Liver (tissue), 9 donors: Measurements from ENCODE around the gene NKD1. TPM values are rescaled to one million over a fixed set of nuclear protein-coding genes. Genes with fewer than 3 reads are reported as not detected.

Experiments
- DNase-seq: peaks from one replicate; pipeline ENCODE4 v3.0.0-alpha.2; 2017; ENCODE audit warnings: low spot score
- H3K27ac ChIP-seq, 2 donors: one replicate each; pipeline ENCODE4 v1.7.0; 2013; ENCODE audit warnings: inconsistent platforms in 2 of 2, low read length in 2 of 2, control low read depth in 1 of 2, low read depth in 1 of 2, mild to moderate bottlenecking in 1 of 2
- H3K27me3 ChIP-seq, 4 donors: one replicate each; pipeline versions ENCODE4 v1.6.1 to v1.7.0; 2013; ENCODE audit warnings: low read length in 3 of 4, inconsistent platforms in 1 of 4, mild to moderate bottlenecking in 1 of 4, moderate library complexity in 1 of 4; ENCODE audit not compliant: control insufficient read depth in 4 of 4, insufficient read depth in 4 of 4
- H3K36me3 ChIP-seq, 4 donors: one replicate each; pipeline versions ENCODE4 v1.6.1 to v1.7.0; 2013; ENCODE audit warnings: low read length in 3 of 4, mild to moderate bottlenecking in 3 of 4, low read depth in 1 of 4, moderate library complexity in 1 of 4; ENCODE audit not compliant: control insufficient read depth in 4 of 4, insufficient read depth in 3 of 4
- H3K4me1 ChIP-seq, 4 donors: one replicate each; pipeline versions ENCODE4 v1.6.1 to v1.7.0; 2013; ENCODE audit warnings: low read length in 3 of 4, mild to moderate bottlenecking in 3 of 4, moderate library complexity in 1 of 4; ENCODE audit not compliant: control insufficient read depth in 4 of 4, insufficient read depth in 4 of 4
- H3K4me3 ChIP-seq, 3 donors: one replicate each; pipeline versions ENCODE4 v1.6.1 to v1.7.0; 2013; ENCODE audit warnings: low read length in 3 of 3, control low read depth in 1 of 3, low read depth in 1 of 3, mild to moderate bottlenecking in 1 of 3
- H3K9ac ChIP-seq, 2 donors: one replicate each; pipeline ENCODE4 v1.7.0; 2013; ENCODE audit warnings: low read length in 2 of 2, mild to moderate bottlenecking in 2 of 2, moderate library complexity in 2 of 2, control low read depth in 1 of 2, low read depth in 1 of 2
- H3K9me3 ChIP-seq, 4 donors: one replicate each; pipeline versions ENCODE4 v1.6.1 to v1.7.0; 2013; ENCODE audit warnings: low read length in 3 of 4; ENCODE audit not compliant: control insufficient read depth in 4 of 4
- EGR1 ChIP-seq, 2 donors: IDR thresholded peaks; 2 replicates each; pipeline ENCODE4 v1.6.1; 2016 to 2018; ENCODE audit warnings: antibody characterized with exemption in 2 of 2, low read depth in 2 of 2
- FOXA1 ChIP-seq: IDR thresholded peaks from 2 replicates; pipeline ENCODE4 v1.6.1; 2016; ENCODE audit warnings: antibody characterized with exemption
- FOXA2 ChIP-seq: IDR thresholded peaks from 2 replicates; pipeline ENCODE4 v1.6.1; 2016; ENCODE audit warnings: antibody characterized with exemption
- GABPA ChIP-seq, 2 donors: IDR thresholded peaks in 1 of 2; conservative IDR thresholded peaks in 1 of 2; 2 replicates each; pipeline ENCODE4 v1.6.1; 2016; ENCODE audit warnings: antibody characterized with exemption in 2 of 2, mild to moderate bottlenecking in 1 of 2, moderate library complexity in 1 of 2
- HNF4A ChIP-seq, 2 donors: conservative IDR thresholded peaks; 2 replicates each; pipeline ENCODE4 v1.6.1; 2016; ENCODE audit warnings: antibody characterized with exemption in 2 of 2, mild to moderate bottlenecking in 2 of 2
- HNF4G ChIP-seq: IDR thresholded peaks from 2 replicates; pipeline ENCODE4 v1.6.1; 2016; ENCODE audit warnings: antibody characterized with exemption
- JUND ChIP-seq, 2 donors: IDR thresholded peaks; 2 replicates each; pipeline ENCODE4 v1.6.1; 2016; ENCODE audit warnings: antibody characterized with exemption in 2 of 2
- NR2F2 ChIP-seq: IDR thresholded peaks from 2 replicates; pipeline ENCODE4 v1.6.1; 2016; ENCODE audit warnings: antibody characterized with exemption
- RAD21 ChIP-seq, 2 donors: IDR thresholded peaks; 2 replicates each; pipeline ENCODE4 v1.6.1; 2016; ENCODE audit warnings: antibody characterized with exemption in 2 of 2, mild to moderate bottlenecking in 2 of 2
- RXRA ChIP-seq, 2 donors: IDR thresholded peaks; 2 replicates each; pipeline ENCODE4 v1.6.1; 2017 to 2018; ENCODE audit warnings: antibody characterized with exemption in 2 of 2, mild to moderate bottlenecking in 1 of 2
- SP1 ChIP-seq: IDR thresholded peaks from 2 replicates; pipeline ENCODE4 v1.6.1; 2018; ENCODE audit warnings: antibody characterized with exemption, mild to moderate bottlenecking
- TAF1 ChIP-seq: conservative IDR thresholded peaks from 2 replicates; pipeline ENCODE4 v1.6.1; 2016; ENCODE audit warnings: antibody characterized with exemption, mild to moderate bottlenecking
- YY1 ChIP-seq: IDR thresholded peaks from 2 replicates; pipeline ENCODE4 v1.6.1; 2016; ENCODE audit warnings: antibody characterized with exemption, mild to moderate bottlenecking
- WGBS: extraction: QIAGEN DNeasy Blood & Tissue Kit; methylation state at CpG from one replicate; pipeline ENCODE4 v1.1.7; 2013; 5-methylcytosine and 5-hydroxymethylcytosine counted together
- polyA plus RNA-seq, 2 donors: library from polyadenylated mRNA; stranded (reverse) in 1 of 2; unstranded in 1 of 2; fragments of 200-250 nt in 1 of 2; fragments of >200 nt in 1 of 2; fragmentation: Nextera tagmentation in 1 of 2; extraction: Ambion mirVana in 1 of 2; gene quantifications; one replicate each; pipeline versions ENCODE4 v1.2.1 to v1.2.3, GENCODE V29; 2013 to 2015
- total RNA-seq, 2 donors: library from RNA; depleted of rRNA; stranded (reverse); fragments of >200 nt; gene quantifications; one replicate each; pipeline ENCODE4 v1.2.3, GENCODE V29; 2014
- TF ChIP-seq, protein P1 (sequence below): IDR thresholded peaks from 2 replicates; pipeline ENCODE4 v1.6.1; 2016; ENCODE audit warnings: antibody characterized with exemption
- TF ChIP-seq, protein P2 (sequence below): fragments of 150-350 bp; IDR thresholded peaks from 2 replicates; pipeline ENCODE4 v1.5.1; 2017; ENCODE audit warnings: improper control_type of control experiment, low read depth, low read length; ENCODE audit not compliant: missing input control
- TF ChIP-seq, protein P3 (sequence below): IDR thresholded peaks from 2 replicates; pipeline ENCODE4 v1.6.1; 2016; ENCODE audit warnings: antibody characterized with exemption
- TF ChIP-seq, protein P4 (sequence below): IDR thresholded peaks from 2 replicates; pipeline ENCODE4 v1.6.1; 2016; ENCODE audit warnings: antibody characterized with exemption
- TF ChIP-seq, protein P5 (sequence below): IDR thresholded peaks from 2 replicates; pipeline ENCODE4 v1.6.1; 2016; ENCODE audit warnings: antibody characterized with exemption, mild to moderate bottlenecking
- donor health status: healthy.
- donor health status: healthy.
- donor health status: healthy.
- donor health status: healthy.
- donor health status: healthy.

Gene NKD1
- total and polyA plus RNA-seq, 4 donors: 0.28 to 3.5 (median 0.85) TPM

DNA sequence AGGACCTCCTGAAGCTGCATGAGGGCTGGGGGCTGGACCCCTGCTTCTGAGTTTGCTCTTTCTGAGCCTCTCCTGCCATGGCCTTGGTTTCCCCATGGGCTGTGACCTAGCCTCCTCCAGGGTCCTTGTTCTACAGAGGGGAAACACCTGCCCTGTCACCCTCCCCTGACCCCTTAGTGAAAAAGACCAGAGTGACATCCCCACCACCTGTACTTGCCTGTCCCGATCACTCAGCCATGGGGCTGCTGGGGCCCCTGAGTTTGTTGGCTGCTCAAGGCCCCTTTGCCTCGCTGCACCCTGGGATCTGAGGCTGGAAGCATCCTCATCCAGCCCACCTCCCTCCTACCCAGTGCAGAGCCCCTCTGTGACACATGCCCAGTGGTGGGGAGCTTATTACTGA, 146.0 kb downstream of the NKD1 start (continued):
- TF ChIP-seq, protein P1, sequence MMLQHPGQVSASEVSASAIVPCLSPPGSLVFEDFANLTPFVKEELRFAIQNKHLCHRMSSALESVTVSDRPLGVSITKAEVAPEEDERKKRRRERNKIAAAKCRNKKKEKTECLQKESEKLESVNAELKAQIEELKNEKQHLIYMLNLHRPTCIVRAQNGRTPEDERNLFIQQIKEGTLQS: no peak

DNA sequence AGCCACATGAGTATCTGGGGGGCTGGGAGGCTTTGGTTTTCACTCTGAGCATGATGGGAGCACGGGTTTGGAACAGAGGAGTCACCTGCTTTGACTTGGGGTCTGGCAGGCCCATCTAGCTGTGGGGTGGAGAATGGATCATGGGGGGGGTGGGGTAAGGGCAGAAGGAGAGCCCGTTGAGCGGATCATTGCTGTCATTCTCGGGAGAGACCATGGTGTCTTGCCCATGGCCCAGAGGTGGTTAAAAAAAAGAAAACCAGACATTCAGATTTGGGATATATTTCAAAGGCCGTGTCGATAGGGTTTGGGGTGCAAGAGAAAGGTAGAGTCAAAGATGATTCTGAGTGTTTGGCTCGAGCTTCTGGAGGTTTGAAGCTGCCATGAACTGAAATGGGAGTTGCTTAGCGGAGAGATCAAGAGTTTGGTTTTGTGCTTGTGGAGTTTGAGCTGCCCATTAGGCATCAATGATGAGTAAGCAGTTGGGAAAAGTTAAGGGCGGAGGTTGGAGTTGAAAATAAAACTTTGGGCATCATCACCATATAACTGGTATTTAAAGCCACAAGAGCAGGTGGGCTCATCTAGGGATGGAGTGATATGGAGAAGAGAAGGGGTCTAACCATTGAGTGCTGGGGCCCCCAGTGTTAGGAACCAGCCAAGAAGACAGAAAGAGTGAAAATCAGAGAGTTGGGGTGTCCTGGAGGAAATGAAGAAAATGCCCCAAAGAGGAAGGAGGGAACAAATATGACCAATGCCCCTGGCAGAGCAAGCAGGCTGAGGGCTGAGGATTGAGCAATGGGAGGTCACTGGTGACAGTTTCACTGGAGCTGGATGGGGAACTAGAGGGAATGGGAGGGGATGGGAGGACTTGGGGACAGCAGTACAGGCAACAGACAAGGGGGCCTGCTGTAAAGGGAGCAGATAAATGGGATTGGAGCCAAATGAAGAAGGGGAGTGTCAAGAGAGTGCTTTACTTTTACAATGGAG, 147.1 kb downstream of the NKD1 start:
- TF ChIP-seq RXRA (IDR thresholded peaks at IDR 0.05) (peak; percentile 52), RAD21 (IDR thresholded peaks at IDR 0.05) (no peak), NR2F2 (no peak), SP1 (peak; percentile 44), GABPA (IDR thresholded peaks at IDR 0.05 in 1 of 2, conservative IDR thresholded peaks at IDR 0.05 in 1 of 2) (no peak), EGR1 (IDR thresholded peaks at IDR 0.05; ENCODE audit: low read depth in 2 of 2) (no peak), HNF4A (conservative IDR thresholded peaks at IDR 0.05) (peak; percentile 49 to 55), TAF1 (no peak), FOXA1 (no peak), YY1 (peak; percentile 35), HNF4G (no peak), FOXA2 (no peak), JUND (IDR thresholded peaks at IDR 0.05) (peak in 1 of 2 donors; percentile 6)
- TF ChIP-seq, protein P1: no peak
- TF ChIP-seq, protein P2, sequence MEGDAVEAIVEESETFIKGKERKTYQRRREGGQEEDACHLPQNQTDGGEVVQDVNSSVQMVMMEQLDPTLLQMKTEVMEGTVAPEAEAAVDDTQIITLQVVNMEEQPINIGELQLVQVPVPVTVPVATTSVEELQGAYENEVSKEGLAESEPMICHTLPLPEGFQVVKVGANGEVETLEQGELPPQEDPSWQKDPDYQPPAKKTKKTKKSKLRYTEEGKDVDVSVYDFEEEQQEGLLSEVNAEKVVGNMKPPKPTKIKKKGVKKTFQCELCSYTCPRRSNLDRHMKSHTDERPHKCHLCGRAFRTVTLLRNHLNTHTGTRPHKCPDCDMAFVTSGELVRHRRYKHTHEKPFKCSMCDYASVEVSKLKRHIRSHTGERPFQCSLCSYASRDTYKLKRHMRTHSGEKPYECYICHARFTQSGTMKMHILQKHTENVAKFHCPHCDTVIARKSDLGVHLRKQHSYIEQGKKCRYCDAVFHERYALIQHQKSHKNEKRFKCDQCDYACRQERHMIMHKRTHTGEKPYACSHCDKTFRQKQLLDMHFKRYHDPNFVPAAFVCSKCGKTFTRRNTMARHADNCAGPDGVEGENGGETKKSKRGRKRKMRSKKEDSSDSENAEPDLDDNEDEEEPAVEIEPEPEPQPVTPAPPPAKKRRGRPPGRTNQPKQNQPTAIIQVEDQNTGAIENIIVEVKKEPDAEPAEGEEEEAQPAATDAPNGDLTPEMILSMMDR: no peak
- TF ChIP-seq, protein P3, sequence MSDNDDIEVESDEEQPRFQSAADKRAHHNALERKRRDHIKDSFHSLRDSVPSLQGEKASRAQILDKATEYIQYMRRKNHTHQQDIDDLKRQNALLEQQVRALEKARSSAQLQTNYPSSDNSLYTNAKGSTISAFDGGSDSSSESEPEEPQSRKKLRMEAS: no peak
- TF ChIP-seq, protein P4, sequence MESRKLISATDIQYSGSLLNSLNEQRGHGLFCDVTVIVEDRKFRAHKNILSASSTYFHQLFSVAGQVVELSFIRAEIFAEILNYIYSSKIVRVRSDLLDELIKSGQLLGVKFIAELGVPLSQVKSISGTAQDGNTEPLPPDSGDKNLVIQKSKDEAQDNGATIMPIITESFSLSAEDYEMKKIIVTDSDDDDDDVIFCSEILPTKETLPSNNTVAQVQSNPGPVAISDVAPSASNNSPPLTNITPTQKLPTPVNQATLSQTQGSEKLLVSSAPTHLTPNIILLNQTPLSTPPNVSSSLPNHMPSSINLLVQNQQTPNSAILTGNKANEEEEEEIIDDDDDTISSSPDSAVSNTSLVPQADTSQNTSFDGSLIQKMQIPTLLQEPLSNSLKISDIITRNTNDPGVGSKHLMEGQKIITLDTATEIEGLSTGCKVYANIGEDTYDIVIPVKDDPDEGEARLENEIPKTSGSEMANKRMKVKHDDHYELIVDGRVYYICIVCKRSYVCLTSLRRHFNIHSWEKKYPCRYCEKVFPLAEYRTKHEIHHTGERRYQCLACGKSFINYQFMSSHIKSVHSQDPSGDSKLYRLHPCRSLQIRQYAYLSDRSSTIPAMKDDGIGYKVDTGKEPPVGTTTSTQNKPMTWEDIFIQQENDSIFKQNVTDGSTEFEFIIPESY: no peak
- TF ChIP-seq, protein P5, sequence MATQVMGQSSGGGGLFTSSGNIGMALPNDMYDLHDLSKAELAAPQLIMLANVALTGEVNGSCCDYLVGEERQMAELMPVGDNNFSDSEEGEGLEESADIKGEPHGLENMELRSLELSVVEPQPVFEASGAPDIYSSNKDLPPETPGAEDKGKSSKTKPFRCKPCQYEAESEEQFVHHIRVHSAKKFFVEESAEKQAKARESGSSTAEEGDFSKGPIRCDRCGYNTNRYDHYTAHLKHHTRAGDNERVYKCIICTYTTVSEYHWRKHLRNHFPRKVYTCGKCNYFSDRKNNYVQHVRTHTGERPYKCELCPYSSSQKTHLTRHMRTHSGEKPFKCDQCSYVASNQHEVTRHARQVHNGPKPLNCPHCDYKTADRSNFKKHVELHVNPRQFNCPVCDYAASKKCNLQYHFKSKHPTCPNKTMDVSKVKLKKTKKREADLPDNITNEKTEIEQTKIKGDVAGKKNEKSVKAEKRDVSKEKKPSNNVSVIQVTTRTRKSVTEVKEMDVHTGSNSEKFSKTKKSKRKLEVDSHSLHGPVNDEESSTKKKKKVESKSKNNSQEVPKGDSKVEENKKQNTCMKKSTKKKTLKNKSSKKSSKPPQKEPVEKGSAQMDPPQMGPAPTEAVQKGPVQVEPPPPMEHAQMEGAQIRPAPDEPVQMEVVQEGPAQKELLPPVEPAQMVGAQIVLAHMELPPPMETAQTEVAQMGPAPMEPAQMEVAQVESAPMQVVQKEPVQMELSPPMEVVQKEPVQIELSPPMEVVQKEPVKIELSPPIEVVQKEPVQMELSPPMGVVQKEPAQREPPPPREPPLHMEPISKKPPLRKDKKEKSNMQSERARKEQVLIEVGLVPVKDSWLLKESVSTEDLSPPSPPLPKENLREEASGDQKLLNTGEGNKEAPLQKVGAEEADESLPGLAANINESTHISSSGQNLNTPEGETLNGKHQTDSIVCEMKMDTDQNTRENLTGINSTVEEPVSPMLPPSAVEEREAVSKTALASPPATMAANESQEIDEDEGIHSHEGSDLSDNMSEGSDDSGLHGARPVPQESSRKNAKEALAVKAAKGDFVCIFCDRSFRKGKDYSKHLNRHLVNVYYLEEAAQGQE: peak; percentile 24
- Histone ChIP-seq H3K4me1 (peaks cover 6 to 45% (median 24%) of the 10 kb centered on the region in 4 donors), H3K9ac (no peak overlapping the region), H3K27ac (peak overlapping the region; percentile 82 to 96), H3K27me3 (no peaks in the 10 kb centered on the region), H3K4me3 (no peak overlapping the region), H3K9me3 (no peaks in the 10 kb centered on the region), H3K36me3 (no peaks in the 10 kb centered on the region)
- no peak for DNase-seq
- whole genome bisulfite sequencing: 95% methylated on average over 9 of the region's 9 CpGs
